SH-SY5Y (cell line): ENCODE results near the gene PPL.

Experiments used
- GATA2 ChIP-seq: IDR thresholded peaks from 2 replicates; pipeline ENCODE4 v1.6.1; 2011; ENCODE audit warnings: mild to moderate bottlenecking, low read depth, low read length
- GATA3 ChIP-seq: IDR thresholded peaks from 2 replicates; pipeline ENCODE4 v1.6.1; 2011; ENCODE audit warnings: low read depth, mild to moderate bottlenecking, low read length, moderate library complexity

DNA sequence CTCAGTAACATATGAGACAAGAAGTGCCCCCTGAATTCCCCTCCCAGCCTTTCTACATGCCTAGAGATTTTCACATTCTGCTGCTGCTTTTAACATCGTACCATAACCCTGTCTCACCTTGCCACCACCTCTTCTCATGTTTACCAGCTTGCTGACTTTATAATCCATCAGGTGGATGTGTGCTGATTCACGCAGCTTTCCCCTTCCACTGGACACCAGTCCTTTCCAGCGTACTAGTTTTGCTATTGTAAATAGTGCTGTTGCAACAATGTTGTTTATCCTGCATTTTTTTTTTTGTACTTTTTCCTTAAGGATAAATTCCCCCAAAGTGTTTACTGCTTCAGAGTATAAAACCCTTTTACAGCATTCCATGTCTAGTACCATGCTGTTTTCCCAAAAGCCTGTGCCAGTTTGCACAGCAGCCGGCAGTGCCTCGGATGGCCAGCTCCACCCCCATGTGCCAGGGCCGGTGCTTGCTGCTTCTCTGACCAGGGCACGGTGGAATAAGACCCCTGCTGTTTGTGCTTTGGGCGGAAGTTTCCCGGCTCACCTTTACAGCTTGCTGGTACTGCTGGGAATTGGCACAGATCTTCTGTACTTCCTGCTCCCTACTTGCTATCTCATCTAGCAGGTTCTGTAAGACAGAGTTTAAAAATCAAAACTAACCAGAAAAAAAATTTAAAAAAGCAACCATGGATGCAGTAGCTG is 48.4 kb downstream of the PPL start:
- no peak for TF ChIP-seq GATA3
- no peak for TF ChIP-seq GATA2
